Body of pancreas (tissue), 4 donors: ENCODE data around the gene TSGA10IP. TPM values are rescaled to one million over a fixed set of nuclear protein-coding genes. Genes with fewer than 3 reads are reported as not detected.

Experiments
- ATAC-seq: fragments of 150-250 bp; one replicate; pipeline ENCODE4 v1.9.1; 2016
- DNase-seq, 4 donors: peaks; one replicate each; pipeline ENCODE4 v3.0.0-alpha.2; 2019
- H3K27ac ChIP-seq, 4 donors: fragments of 200-600 bp; sonication (generic); 1 replicate in 3 of 4; 2 replicates in 1 of 4; pipeline versions ENCODE4 v1.5.1 to v1.6.1; 2016 to 2019; ENCODE audit warnings: mild to moderate bottlenecking in 1 of 4, mixed read lengths in 1 of 4, moderate library complexity in 1 of 4
- H3K27me3 ChIP-seq, 2 donors: fragments of 200-600 bp; sonication (generic); one replicate each; pipeline ENCODE4 v1.6.0; 2016; ENCODE audit warnings: mild to moderate bottlenecking in 1 of 2
- H3K36me3 ChIP-seq, 2 donors: fragments of 200-600 bp; sonication (generic); replicated peaks in 1 of 2; 2 replicates each; pipeline ENCODE4 v1.5.1; 2016; ENCODE audit warnings: low read depth in 2 of 2; ENCODE audit not compliant: insufficient read depth in 1 of 2
- H3K4me1 ChIP-seq: fragments of 200-600 bp; sonication (generic); one replicate; pipeline ENCODE4 v1.6.0; 2016
- H3K4me3 ChIP-seq, 2 donors: fragments of 200-600 bp; sonication (generic); 1 replicate in 1 of 2; 2 replicates in 1 of 2; pipeline ENCODE4 v1.5.1; 2016 to 2019
- H3K9me3 ChIP-seq, 3 donors: fragments of 200-600 bp; sonication (generic); 1 replicate in 2 of 3; 2 replicates in 1 of 3; pipeline ENCODE4 v1.5.1; 2016
- CTCF ChIP-seq, 7 experiments: fragments of 450-650 bp in 4 of 7; fragments of 200-600 bp in 3 of 7; sonication (generic) in 3 of 7; IDR thresholded peaks; one replicate each; pipeline ENCODE4 v1.5.1; 2016 to 2019; ENCODE audit warnings: antibody characterized with exemption in 7 of 7
- POLR2A ChIP-seq, 3 donors: fragments of 450-650 bp; IDR thresholded peaks; one replicate each; pipeline ENCODE4 v1.6.1; 2016; ENCODE audit warnings: antibody characterized with exemption in 3 of 3, mild to moderate bottlenecking in 2 of 3
- WGBS, 2 donors: methylation state at CpG; one replicate each; pipeline ENCODE4 v1.1.5; 2017; 5-methylcytosine and 5-hydroxymethylcytosine counted together
- intact Hi-C: fragments of 100-400 bp; cut with DNase I; formaldehyde crosslinking; loops from one replicate; pipeline ENCODE4 v1.15.1; 2023
- total RNA-seq, 2 donors: library from RNA; depleted of rRNA; stranded (reverse); fragments of >200 nt; gene quantifications; one replicate each; pipeline ENCODE4 v1.1.0, GENCODE V29; 2016

Gene TSGA10IP
- total RNA-seq, 2 donors from 2014 or later: not detected

GRCh38 chr11:66008468-66009101 lies 63.3 kb downstream of the TSGA10IP start:
- H3K4me1 ChIP-seq: peaks cover 5% of the 10 kb centered on the region
- ATAC-seq (no peak), DNase-seq (no peak)
- WGBS, 2 donors: 53 to 71% methylated on average over 10 of the region's 10 CpGs
- TF ChIP-seq POLR2A (IDR thresholded peaks at IDR 0.05) (no peak), CTCF (IDR thresholded peaks at IDR 0.05) (no peak)
- no peaks in the 10 kb centered on the region for H3K27me3 ChIP-seq
- H3K9me3 ChIP-seq: no peaks in the 10 kb centered on the region
- H3K36me3 ChIP-seq: no peaks in the 10 kb centered on the region
- H3K27ac ChIP-seq: no peak overlapping the region
- intact Hi-C loops: no loop called here
- no peak overlapping the region for H3K4me3 ChIP-seq

Other genes starting within 250 kb of the TSGA10IP start
- 10 to 100 TPM; 38.9 to 45.5 TPM for gene KAT5, start 233.2 kb upstream of the TSGA10IP start, total RNA-seq
- 100 to 1,000 TPM in 1 of 2 donors, 10 to 100 TPM in 1; 45.4 to 112 TPM for gene RNASEH2C, start 224.7 kb upstream of the TSGA10IP start, total RNA-seq
- 10 to 100 TPM; 18.2 to 33.9 TPM for gene AP5B1, start 164.5 kb upstream of the TSGA10IP start, total RNA-seq
- 1 to 10 TPM in 1 of 2 donors, under 1 TPM in 1; 0.78 to 1.3 TPM for gene OVOL1, start 158.4 kb upstream of the TSGA10IP start, total RNA-seq
- gene SNX32, start 111.5 kb upstream of the TSGA10IP start, total RNA-seq: under 1 TPM in 1 of 2 donors, not detected in 1; 0.26 TPM
- 100 to 1,000 TPM; 190 to 412 TPM for gene CFL1, start 87.3 kb upstream of the TSGA10IP start, total RNA-seq
- gene MUS81, start 85.0 kb upstream of the TSGA10IP start, total RNA-seq: 10 to 100 TPM; 38.2 to 40.5 TPM
- 10 to 100 TPM; 16.2 to 25.4 TPM for gene EFEMP2, start 72.7 kb upstream of the TSGA10IP start, total RNA-seq
- gene CTSW, start 65.6 kb upstream of the TSGA10IP start, total RNA-seq: under 1 TPM; 0.33 to 0.78 TPM
- gene FIBP, start 57.0 kb upstream of the TSGA10IP start, total RNA-seq: 10 to 100 TPM; 40.2 to 49.5 TPM
- gene CCDC85B, start 54.8 kb upstream of the TSGA10IP start, total RNA-seq: 10 to 100 TPM; 49.8 to 54.5 TPM
- gene FOSL1, start 45.1 kb upstream of the TSGA10IP start, total RNA-seq: 10 to 100 TPM in 1 of 2 donors, under 1 TPM in 1; 0.52 to 17.8 TPM
- gene C11orf68, start 26.4 kb upstream of the TSGA10IP start, total RNA-seq: 10 to 100 TPM; 10.4 to 17.8 TPM
- 10 to 100 TPM; 29.6 to 91.6 TPM for gene DRAP1, start 26.1 kb upstream of the TSGA10IP start, total RNA-seq
- 10 to 100 TPM; 27.5 to 60.6 TPM for gene SART1, start 16.3 kb downstream of the TSGA10IP start, total RNA-seq
- gene EIF1AD, start 56.7 kb downstream of the TSGA10IP start, total RNA-seq: 10 to 100 TPM in 1 of 2 donors, 1 to 10 TPM in 1; 7.8 to 28.0 TPM
- gene BANF1, start 57.0 kb downstream of the TSGA10IP start, total RNA-seq: 10 to 100 TPM; 44.4 to 62.3 TPM
- gene CST6, start 66.5 kb downstream of the TSGA10IP start, total RNA-seq: not detected
- gene CATSPER1, start 81.0 kb downstream of the TSGA10IP start, total RNA-seq: not detected
- gene GAL3ST3, start 103.7 kb downstream of the TSGA10IP start, total RNA-seq: 1 to 10 TPM in 1 of 2 donors, under 1 TPM in 1; 0.66 to 2.6 TPM
- gene SF3B2, start 106.9 kb downstream of the TSGA10IP start, total RNA-seq: 100 to 1,000 TPM; 112 to 255 TPM
- 10 to 100 TPM; 17.5 to 19.7 TPM for gene PACS1, start 124.8 kb downstream of the TSGA10IP start, total RNA-seq